NCI-H526 (cell line): ENCODE results near the gene TCHH.
"Not testable (repeated sequence)": the region's sequence is repeated elsewhere in the genome, so short reads cannot be mapped to it uniquely, and the experiment has no call there.

Experiments used
- DNase-seq, 2 experiments: peaks; one replicate each; lab custom pipeline; 2025; lab: John Stamatoyannopoulos, UW

The TCHH gene

GRCh38 chr1:152115344-152115743 is at the start of gene TCHH:
TCHH (minus strand) TSS chr1:152115444; CDS start chr1:152114080, 1,364 bp downstream.
- no peak for DNase-seq

- no peak for DNase-seq
These were observed 49.4 kb upstream of the TCHH start for GRCh38 chr1:152164517-152165136.

- DNase-seq, result no peak
These were observed 47.7 kb upstream of the TCHH start for GRCh38 chr1:152162792-152163463.

- no peak for DNase-seq
These were observed 45.3 kb upstream of the TCHH start for GRCh38 chr1:152160576-152160975.

DNA sequence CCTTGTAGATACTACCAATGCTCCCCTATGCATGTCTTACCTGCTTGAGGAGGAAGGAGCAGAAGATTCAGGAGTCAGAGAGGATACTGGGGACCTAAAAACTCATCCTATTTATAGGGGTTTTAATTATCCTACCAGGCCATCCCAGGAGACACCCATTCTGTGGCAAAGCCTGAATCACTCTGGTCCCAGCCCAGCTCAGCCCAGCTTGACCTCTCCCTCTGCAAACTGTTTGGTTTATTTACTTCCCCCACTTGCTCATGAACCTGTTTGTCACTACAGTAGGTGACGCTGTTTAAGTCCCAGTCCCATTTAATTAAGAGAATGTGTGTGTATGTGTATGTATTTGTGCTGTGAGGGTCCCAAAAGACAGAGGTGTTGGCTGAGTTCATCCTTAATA is 43.9 kb upstream of the TCHH start, which contains the start of gene RPTN:
Gene RPTN (minus strand): TSS at position 85 of the 400 bp plus-strand sequence. CDS start 1,339 bp downstream, outside the sequence.
- DNase-seq, result no peak

GRCh38 chr1:152153996-152154395 is 38.8 kb upstream of the TCHH start:
- no peak for DNase-seq

GRCh38 chr1:152151646-152152045 is 36.4 kb upstream of the TCHH start:
- DNase-seq, result no peak

DNA sequence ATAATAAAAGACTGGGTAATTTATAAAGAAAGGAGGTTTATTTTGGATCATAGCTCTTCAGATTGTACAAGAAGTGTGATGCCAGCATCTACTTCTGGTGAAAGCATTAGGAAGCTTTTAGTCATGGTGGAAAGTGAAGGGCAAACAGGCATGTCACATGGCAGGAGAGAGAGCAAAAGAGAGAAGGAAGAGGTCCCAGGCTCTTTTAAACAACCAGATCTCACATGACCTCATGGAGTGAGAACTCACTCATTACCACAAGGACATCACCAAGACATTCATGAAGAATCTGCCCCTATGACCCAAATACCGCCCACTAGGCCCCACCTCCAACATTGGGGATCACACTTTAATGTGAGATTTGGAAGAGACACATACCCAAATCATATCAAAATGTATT is 33.7 kb upstream of the TCHH start:
- no peak for DNase-seq

DNA sequence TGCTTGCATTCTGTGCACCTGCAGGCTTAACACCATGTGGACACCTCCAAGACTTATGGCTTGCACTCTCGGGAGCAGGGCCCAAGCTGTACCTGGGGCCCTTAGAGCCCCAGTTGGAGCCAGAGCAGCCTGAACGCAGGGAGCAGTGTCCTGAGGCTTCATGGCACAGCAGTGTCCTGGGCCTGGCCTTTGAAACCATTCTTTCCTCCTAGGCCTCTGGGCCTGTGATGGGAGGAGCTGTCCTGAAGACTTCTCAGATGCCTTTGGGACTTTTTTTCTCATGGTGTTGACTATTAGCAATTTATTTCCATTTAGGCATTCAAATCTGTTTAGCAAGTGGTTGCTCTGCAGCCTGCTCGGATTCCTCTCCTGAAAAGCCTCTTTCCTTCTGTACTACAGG is 32.8 kb upstream of the TCHH start:
- DNase-seq, result no peak

DNA sequence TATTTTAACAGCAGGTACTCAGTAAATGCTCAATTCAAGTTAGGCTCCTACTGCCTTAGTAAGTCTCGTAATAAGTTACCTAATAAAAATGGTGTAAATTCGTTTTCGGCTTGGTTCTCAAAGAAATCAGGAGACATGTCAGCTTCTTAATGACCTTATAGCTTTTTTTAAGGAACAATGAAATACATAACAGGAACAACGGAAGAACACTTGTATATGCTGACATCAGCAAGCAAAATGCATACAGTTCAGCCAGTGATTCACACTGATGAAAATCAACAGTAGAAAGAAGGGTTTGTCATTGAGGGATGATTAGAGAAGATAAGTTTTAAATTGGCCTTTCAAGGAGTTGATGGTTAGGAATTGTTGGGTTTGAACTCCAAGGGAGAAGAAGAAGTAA is 30.5 kb upstream of the TCHH start:
- no peak for DNase-seq

DNA sequence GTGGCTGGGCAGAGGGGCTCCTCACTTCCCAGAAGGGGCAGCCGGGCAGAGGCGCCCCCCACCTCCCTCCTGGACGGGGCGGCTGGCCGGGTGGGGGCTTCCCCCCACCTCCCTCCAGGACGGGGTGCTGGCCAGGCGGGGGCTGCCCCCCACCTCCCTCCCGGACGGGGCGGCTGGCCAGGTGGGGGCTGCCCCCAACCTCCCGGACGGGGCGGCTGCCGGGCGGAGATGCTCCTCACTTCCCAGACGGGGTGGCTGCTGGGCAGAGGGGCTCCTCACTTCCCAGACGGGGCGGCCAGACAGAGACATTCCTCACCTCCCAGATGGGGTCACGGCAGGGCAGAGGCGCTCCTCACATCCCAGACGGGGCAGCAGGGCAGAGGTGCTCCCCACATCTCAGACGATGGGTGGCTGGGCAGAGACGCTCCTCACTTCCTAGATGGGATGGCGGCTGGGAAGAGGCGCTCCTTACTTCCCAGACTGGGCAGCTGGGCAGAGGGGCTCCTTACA is 29.5 kb upstream of the TCHH start:
- DNase-seq, result not testable (repeated sequence)

- DNase-seq, result no peak
These were observed 28.1 kb upstream of the TCHH start for GRCh38 chr1:152143150-152143887.

- DNase-seq, result peak; percentile 25 to 83
These were observed 26.8 kb upstream of the TCHH start for GRCh38 chr1:152141971-152142584.

DNA sequence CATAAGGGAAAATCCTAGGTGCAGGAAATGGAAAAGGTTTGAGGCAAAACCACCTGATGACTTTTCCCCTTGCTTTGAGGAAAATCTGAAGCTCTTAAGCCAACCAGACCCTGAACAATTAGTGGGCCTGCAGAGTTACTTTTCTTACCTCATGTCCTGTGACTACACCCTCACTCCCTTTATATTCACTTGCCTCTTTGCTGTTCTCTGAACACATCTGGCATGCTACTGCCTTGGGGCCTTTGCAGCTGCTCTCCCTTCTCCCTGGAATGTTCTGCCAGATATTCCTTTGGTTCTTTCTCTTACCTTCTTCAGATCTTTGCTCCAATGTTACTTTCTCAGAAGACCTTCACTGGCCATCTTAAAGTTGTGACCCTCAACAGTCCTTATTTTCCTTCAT is 22.0 kb upstream of the TCHH start:
- no peak for DNase-seq

DNA sequence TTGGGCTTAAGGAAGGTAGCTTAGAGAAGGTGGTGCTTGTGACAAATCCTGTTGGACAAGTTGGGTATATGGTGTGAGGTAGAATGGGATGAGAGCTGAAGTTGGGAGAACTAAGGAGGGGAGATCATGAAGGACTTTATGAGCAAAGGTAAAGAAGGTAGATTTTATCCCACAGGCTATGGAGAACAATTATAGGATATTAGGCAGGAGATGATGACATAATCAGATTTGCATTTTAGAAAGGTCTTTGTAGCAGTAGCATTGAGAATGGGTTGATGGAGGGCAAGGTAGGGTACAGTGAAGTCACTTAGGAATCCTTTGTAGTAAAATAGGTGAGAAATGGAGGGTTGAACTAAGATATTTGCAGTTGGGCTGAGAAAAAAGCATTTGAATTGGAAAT is 14.9 kb upstream of the TCHH start:
- DNase-seq, result no peak

DNA sequence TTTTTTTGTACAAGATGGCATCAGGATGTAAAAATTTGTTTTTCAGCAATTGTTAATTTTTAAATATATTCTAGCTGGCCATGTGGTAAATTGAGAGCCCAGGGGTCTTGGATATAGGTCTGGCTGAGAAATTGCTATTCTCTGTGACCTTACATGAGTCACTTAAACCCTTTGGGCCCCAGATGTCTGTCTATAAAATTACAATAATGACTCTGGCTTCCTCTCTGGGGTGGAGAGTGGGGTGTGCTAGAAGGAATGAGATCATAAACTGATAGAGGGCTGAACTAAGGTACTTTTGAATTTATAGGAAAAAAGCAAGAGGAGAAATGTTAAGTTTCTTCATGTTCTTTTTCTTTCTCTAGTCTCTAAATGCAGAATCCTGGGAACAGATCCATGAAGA is 12.4 kb upstream of the TCHH start:
- DNase-seq, result no peak

GRCh38 chr1:152125834-152126443 is 10.7 kb upstream of the TCHH start:
- no peak for DNase-seq

DNA sequence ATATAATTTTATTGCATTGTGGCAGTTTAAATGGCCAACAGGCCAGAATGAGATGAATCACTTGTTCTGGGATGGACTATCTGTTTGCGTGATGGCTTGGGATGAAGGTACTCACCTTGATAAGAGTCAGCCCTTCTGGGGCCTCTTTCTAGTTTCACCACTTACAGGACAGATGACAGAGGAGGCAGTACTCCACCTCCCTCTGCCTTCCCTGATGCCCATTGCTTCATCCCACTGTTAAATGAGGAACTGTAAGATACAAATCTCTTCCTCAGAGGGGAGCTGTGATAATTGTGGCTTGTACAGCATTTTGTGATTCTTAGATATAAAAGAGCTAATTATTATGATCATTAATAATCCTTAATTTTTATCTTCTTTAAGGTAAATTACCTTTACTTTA is 3.7 kb upstream of the TCHH start:
- no peak for DNase-seq

GRCh38 chr1:152112885-152113432 is 2.3 kb downstream of the TCHH start:
- DNase-seq, result no peak

DNA sequence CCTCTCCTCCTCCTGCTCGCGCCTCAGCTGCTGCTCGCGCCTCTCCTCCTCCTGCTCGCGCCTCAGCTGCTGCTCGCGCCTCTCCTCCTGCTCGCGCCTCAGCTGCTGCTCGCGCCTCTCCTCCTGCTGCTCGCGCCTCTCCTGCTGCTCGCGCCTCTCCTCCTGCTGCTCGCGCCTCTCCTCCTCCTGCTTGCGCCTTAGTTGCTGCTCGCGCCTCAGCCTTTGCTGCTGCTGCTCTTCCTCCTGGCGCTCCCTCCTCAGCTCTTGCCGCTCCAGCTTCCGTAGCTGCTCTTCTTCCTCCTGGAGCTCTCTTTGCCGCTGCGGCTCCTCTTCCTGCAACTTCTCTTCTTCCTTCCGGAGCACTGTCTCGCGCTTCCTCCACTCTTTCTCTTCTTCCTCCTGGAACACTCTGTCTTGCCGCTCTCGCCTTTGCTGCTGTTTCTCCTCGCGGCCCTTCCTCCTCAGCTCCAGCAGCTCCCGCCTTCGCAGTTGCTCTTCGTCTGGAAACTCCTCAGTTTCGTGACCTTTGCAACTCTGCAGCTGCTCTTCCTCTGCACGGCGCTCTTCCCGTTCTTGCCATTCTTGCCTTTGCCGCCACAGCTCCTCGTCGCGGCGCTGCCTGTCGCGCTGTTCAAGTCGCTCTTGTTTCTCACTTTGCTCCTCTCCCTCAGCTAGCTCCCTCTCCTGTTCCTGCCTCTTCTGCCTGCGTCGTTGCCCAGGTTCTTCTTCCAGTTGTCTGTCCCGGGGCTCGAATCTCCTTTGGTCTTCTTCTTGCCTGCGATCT is 3.0 kb downstream of the TCHH start:
- peak in 1 of 2 experiments; percentile 52 for DNase-seq

DNA sequence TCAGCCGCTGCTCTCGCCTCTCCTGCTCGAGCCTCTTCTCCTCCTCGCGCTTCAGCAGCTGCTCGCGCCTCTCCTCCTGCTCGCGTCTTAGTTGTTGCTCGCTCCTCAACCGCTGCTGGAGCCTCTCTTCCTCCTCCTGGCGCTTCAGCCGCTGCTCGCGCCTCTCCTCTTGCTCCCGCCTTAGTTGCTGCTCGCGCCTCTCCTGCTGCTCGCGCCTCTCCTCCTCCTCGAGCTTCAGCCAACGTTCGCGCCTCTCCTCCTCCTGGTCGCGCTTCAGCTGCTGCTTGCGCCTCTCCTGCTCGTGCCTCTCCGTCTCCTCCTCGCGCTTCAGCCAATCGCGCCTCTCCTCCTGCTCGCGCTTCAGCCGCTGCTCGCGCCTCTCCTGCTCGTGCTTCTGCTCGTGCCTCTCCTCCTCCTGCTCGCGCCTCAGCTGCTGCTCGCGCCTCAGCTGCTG is 3.7 kb downstream of the TCHH start:
- DNase-seq, result peak in 1 of 2 experiments; percentile 79
